Panc1 (cell line): ENCODE data around the gene SYNCRIP. TPM values are rescaled to one million over a fixed set of nuclear protein-coding genes. Genes with fewer than 3 reads are reported as not detected.

Experiments used
- ATAC-seq: fragments of 200-7000 bp; cut with Tn5 transposase; 2 replicates; pipeline ENCODE4 v1.9.1; 2020; ENCODE audit warnings: mild to moderate bottlenecking, moderate library complexity
- Bru-seq: library from RNA; stranded (reverse); fragments of 400-500 nt; gene quantifications from one replicate; lab custom pipeline; 2021; lab: Mats Ljungman, UMichigan
- BruChase-seq, 2 experiments: library from RNA; stranded (reverse); fragments of 400-500 nt; gene quantifications; one replicate each; lab custom pipeline; 2021; lab: Mats Ljungman, UMichigan
- BruUV-seq: library from RNA; stranded (reverse); fragments of 400-500 nt; replicated peaks from 2 replicates; lab custom pipeline; 2021; lab: Mats Ljungman, UMichigan
- CTCF ChIA-PET: fragments of 300-600 bp; sonication (Branson Sonifier 250); formaldehyde crosslinking; loops from one replicate; lab custom pipeline; 2022; ENCODE audit warnings: antibody characterized with exemption; lab: Charles Lee
- POLR2A ChIA-PET: fragments of 300-600 bp; sonication (Branson Sonifier 250); formaldehyde crosslinking; loops from one replicate; lab custom pipeline; 2022; ENCODE audit warnings: antibody characterized with exemption; lab: Charles Lee
- DNase-seq: peaks from one replicate; pipeline ENCODE4 v3.0.0-alpha.2; 2010; ENCODE audit warnings: low read depth, low spot score
- H3K27ac ChIP-seq: 2 replicates; pipeline ENCODE4 v1.5.1; 2011; ENCODE audit warnings: mild to moderate bottlenecking, low read length, inconsistent platforms
- H3K27me3 ChIP-seq: fragments of 200-500 bp; sonication (Bioruptor generic); 2 replicates; pipeline ENCODE4 v1.6.0; 2014; ENCODE audit warnings: low read length, inconsistent platforms; ENCODE audit not compliant: control insufficient read depth, insufficient read depth
- H3K36me3 ChIP-seq: fragments of 200-500 bp; sonication (Bioruptor generic); 2 replicates; pipeline ENCODE4 v1.5.1; 2014; ENCODE audit warnings: inconsistent platforms, mild to moderate bottlenecking, low read length, moderate library complexity; ENCODE audit not compliant: control insufficient read depth, insufficient read depth
- H3K4me1 ChIP-seq: 2 replicates; pipeline ENCODE4 v1.5.1; 2011; ENCODE audit warnings: inconsistent platforms, mild to moderate bottlenecking, low read length, moderate library complexity; ENCODE audit not compliant: control insufficient read depth, insufficient read depth
- H3K4me3 ChIP-seq, 2 experiments: 2 replicates each; pipeline ENCODE4 v1.5.1; 2011 to 2012; ENCODE audit warnings: low read depth in 2 of 2, low read length in 2 of 2, mild to moderate bottlenecking in 2 of 2, inconsistent platforms in 1 of 2, moderate library complexity in 1 of 2
- H3K9me3 ChIP-seq: fragments of 200-500 bp; sonication (Bioruptor generic); 2 replicates; pipeline ENCODE4 v1.5.1; 2014; ENCODE audit warnings: low read depth, mild to moderate bottlenecking, inconsistent platforms, low read length, moderate library complexity; ENCODE audit not compliant: control insufficient read depth, insufficient read depth
- CTCF ChIP-seq: fragments of 450-650 bp; IDR thresholded peaks from 2 replicates; pipeline ENCODE4 v1.5.1; 2017; ENCODE audit warnings: mild to moderate bottlenecking
- POLR2AphosphoS5 ChIP-seq: IDR thresholded peaks from 2 replicates; pipeline ENCODE4 v1.6.1; 2012; ENCODE audit warnings: mild to moderate bottlenecking, low read depth, low read length, moderate library complexity
- REST ChIP-seq, 2 experiments: IDR thresholded peaks; 2 replicates each; pipeline ENCODE4 v1.6.1; 2011 to 2012; ENCODE audit warnings: low read depth in 2 of 2, control low read depth in 1 of 2, low read length in 1 of 2, mild to moderate bottlenecking in 1 of 2, moderate library complexity in 1 of 2; ENCODE audit not compliant: insufficient read depth in 1 of 2
- SIN3A ChIP-seq: IDR thresholded peaks from 2 replicates; pipeline ENCODE4 v1.6.1; 2012; ENCODE audit warnings: low read depth, mild to moderate bottlenecking, low read length, moderate library complexity, borderline replicate concordance; ENCODE audit not compliant: insufficient read depth
- TCF7L2 ChIP-seq: IDR thresholded peaks from 2 replicates; pipeline ENCODE4 v1.6.1; 2011; ENCODE audit warnings: mild to moderate bottlenecking, low read depth, low read length, inconsistent platforms
- in situ Hi-C: cut with HindIII; loops from 2 replicates; pipeline ENCODE4 v1.10.0; 2016; ENCODE audit warnings: low sequenced_read_pairs, low pct_unique_long_range_greater_than_20kb
- intact Hi-C: fragments of 100-400 bp; cut with micrococcal nuclease; formaldehyde crosslinking; loops from one replicate; pipeline ENCODE4 v1.10.0; 2022; ENCODE audit not compliant: unreplicated experiment
- long read RNA-seq: library from polyadenylated mRNA; unstranded; transcript quantifications from one replicate; pipeline ENCODE4 v2.0.0, GENCODE V29; 2021; ENCODE audit not compliant: unreplicated experiment
- polyA plus RNA-seq: library from polyadenylated mRNA; unstranded; fragments of >200 nt; gene quantifications from one replicate; pipeline ENCODE4 v1.2.1, GENCODE V29; 2012; ENCODE audit warnings: missing spikeins; ENCODE audit not compliant: insufficient read length
- total RNA-seq: library from RNA; stranded (reverse); gene quantifications from one replicate; pipeline ENCODE4 v1.2.1, GENCODE V29; 2021; ENCODE audit not compliant: unreplicated experiment

Gene SYNCRIP
- total RNA-seq (141 TPM), Bru-seq, nascent RNA (percentile 99 among the genes with signal in this experiment), BruChase-seq, experiment 1, labeled RNA remaining after a 2-hour chase (percentile 99 among the genes with signal in this experiment), BruChase-seq, experiment 2, labeled RNA remaining after a 6-hour chase (percentile 99 among the genes with signal in this experiment)
- polyA plus RNA-seq, result 86.3 TPM
- long read RNA-seq, full-length matches to known transcripts, result 166 of 388 reads
- long read RNA-seq, partial matches to known transcripts, result 101 of 388 reads
- long read RNA-seq, other reads (novel, unspliced or antisense), result 121 of 388 reads

- ChIA-PET POLR2A (interaction anchor here (0.5 to 4.0 kb wide), 4 partner anchors 15 to 49 kb away, joined by 4 to 47 read pairs (median 6); partner anchors contain the start of gene SNX14), CTCF (no interaction called here)
- Histone ChIP-seq H3K27ac (peak within 1 kb of the TSS; percentile 99), H3K9me3 (no peaks in the 10 kb centered on the region), H3K4me1 (peaks cover 21% of the 10 kb centered on the region; the same call in 1 of the 2 replicates), H3K27me3 (no peaks in the 10 kb centered on the region), H3K36me3 (peaks cover 29% of the 10 kb centered on the region), H3K4me3 (peak within 1 kb of the TSS; percentile 79 to 91)
- intact Hi-C loops, result no loop called here
- in situ Hi-C loops, result no loop called here
- TF ChIP-seq CTCF (no peak), REST (IDR thresholded peaks at IDR 0.05; ENCODE audit: insufficient read depth in 1 of 2, low read depth in 2 of 2, low read length in 1 of 2) (no peak), TCF7L2 (0 out of 2 replicates have a peak, but pooled peaks have one; percentile 18), POLR2AphosphoS5 (peak; percentile 91), SIN3A (peak; percentile 93; the same call in 1 of the 2 replicates)
- ATAC-seq, result peak; percentile 91
- no TSS peak for BruUV-seq
- peak; percentile 81 for DNase-seq
Measured at GRCh38 chr6:85642774-85643536, at the start of gene SYNCRIP. SYNCRIP (minus strand) TSS chr6:85642886; CDS start chr6:85641439, 1,447 bp downstream.

- intact Hi-C loops, result no loop called here
- POLR2A ChIA-PET, result no interaction called here
- no TSS peak for BruUV-seq
- Histone ChIP-seq H3K4me1 (no peaks in the 10 kb centered on the region), H3K27me3 (no peaks in the 10 kb centered on the region), H3K4me3 (no peak overlapping the region), H3K27ac (no peak overlapping the region), H3K36me3 (no peaks in the 10 kb centered on the region), H3K9me3 (no peaks in the 10 kb centered on the region)
- in situ Hi-C loops, result no loop called here
- DNase-seq (no peak), ATAC-seq (no peak)
- CTCF ChIA-PET, result no interaction called here
- TF ChIP-seq SIN3A (no peak), TCF7L2 (no peak), CTCF (no peak), REST (IDR thresholded peaks at IDR 0.05; ENCODE audit: insufficient read depth in 1 of 2, low read depth in 2 of 2, low read length in 1 of 2) (no peak), POLR2AphosphoS5 (no peak)
Measured at GRCh38 chr6:85691478-85691877, 48.8 kb upstream of the SYNCRIP start.
